ENCODE measurements around the gene DLGAP1. TPM values are rescaled to one million over a fixed set of nuclear protein-coding genes. Genes with fewer than 3 reads are reported as not detected.

Gene DLGAP1
- total and polyA plus RNA-seq, 2 experiments from 2014 or later, result 17.0 to 48.5 TPM

DNA sequence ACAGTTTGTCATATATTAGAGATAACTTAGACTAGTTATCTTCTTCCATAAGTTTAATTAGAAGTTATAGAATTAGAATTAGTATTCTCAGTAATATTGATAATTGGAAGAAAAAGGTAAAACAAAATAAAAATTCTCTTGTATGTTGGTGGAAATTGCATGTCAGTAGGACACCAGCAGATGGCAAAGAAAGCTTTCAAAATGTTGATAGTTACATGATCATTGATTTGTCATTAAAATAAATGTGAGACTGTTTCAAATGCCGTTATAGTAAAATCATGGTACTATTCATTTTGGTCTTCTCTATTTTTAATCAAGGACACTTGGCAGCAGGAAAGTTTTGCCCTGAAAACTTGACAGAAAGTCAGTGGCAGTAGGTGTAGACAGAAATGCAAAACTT is 734.9 kb downstream of the DLGAP1 start:
- Mint-ChIP-seq H3K4me3 (no peak overlapping the region), H3K9me3 (no peaks in the 10 kb centered on the region), H3K27ac (no peak overlapping the region), H3K4me1 (peaks cover 26% of the 10 kb centered on the region), H3K27me3 (ENCODE audit: insufficient read depth, low read depth, poor library complexity) (peaks cover 4% of the 10 kb centered on the region), H3K36me3 (ENCODE audit: low read depth) (no peaks in the 10 kb centered on the region)
- Histone ChIP-seq H4K20me1 (replicated peaks; ENCODE audit: insufficient read depth) (no peaks in the 10 kb centered on the region), H3K4me2 (no peak overlapping the region), H3F3A (replicated peaks; ENCODE audit: low read depth) (no peaks in the 10 kb centered on the region), H3K36me3 (ENCODE audit: insufficient read depth) (no peaks in the 10 kb centered on the region), H3K4me3 (no peak overlapping the region), H3K79me2 (replicated peaks; ENCODE audit: insufficient read depth) (no peaks in the 10 kb centered on the region), H3K27ac (ENCODE audit: low read depth) (no peak overlapping the region), H2AFZ (no peak overlapping the region), H3K27me3 (ENCODE audit: insufficient read depth) (no peaks in the 10 kb centered on the region), H3K9me2 (ENCODE audit: insufficient read depth) (no peaks in the 10 kb centered on the region), H3K4me1 (ENCODE audit: insufficient read depth) (peaks cover 27% of the 10 kb centered on the region)
- DNase-seq (ENCODE audit: low spot score) (no peak), ATAC-seq (no peak)
- TF ChIP-seq JUNB (IDR thresholded peaks at IDR 0.05; ENCODE audit: unreplicated experiment) (no peak), NANOG (IDR thresholded peaks at IDR 0.05; ENCODE audit: borderline replicate concordance) (no peak), EZH2phosphoT487 (IDR thresholded peaks at IDR 0.05; ENCODE audit: unreplicated experiment) (no peak), EZH2 (IDR thresholded peaks at IDR 0.05; ENCODE audit: low read depth, unreplicated experiment) (no peak), STAT1 (IDR thresholded peaks at IDR 0.05; ENCODE audit: unreplicated experiment) (no peak), CREB1 (CRISPR knock-in tag; IDR thresholded peaks at IDR 0.05; ENCODE audit: low read depth) (no peak), POLR2AphosphoS5 (IDR thresholded peaks at IDR 0.05; ENCODE audit: low read depth) (no peak), ZNF331 (CRISPR knock-in tag; IDR thresholded peaks at IDR 0.05; ENCODE audit: low read depth) (no peak), ZNF114 (CRISPR knock-in tag; IDR thresholded peaks at IDR 0.05) (no peak)
- TF ChIP-seq, protein P1, sequence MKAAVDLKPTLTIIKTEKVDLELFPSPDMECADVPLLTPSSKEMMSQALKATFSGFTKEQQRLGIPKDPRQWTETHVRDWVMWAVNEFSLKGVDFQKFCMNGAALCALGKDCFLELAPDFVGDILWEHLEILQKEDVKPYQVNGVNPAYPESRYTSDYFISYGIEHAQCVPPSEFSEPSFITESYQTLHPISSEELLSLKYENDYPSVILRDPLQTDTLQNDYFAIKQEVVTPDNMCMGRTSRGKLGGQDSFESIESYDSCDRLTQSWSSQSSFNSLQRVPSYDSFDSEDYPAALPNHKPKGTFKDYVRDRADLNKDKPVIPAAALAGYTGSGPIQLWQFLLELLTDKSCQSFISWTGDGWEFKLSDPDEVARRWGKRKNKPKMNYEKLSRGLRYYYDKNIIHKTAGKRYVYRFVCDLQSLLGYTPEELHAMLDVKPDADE (IDR thresholded peaks at IDR 0.05), result no peak
- TF ChIP-seq, protein P2, sequence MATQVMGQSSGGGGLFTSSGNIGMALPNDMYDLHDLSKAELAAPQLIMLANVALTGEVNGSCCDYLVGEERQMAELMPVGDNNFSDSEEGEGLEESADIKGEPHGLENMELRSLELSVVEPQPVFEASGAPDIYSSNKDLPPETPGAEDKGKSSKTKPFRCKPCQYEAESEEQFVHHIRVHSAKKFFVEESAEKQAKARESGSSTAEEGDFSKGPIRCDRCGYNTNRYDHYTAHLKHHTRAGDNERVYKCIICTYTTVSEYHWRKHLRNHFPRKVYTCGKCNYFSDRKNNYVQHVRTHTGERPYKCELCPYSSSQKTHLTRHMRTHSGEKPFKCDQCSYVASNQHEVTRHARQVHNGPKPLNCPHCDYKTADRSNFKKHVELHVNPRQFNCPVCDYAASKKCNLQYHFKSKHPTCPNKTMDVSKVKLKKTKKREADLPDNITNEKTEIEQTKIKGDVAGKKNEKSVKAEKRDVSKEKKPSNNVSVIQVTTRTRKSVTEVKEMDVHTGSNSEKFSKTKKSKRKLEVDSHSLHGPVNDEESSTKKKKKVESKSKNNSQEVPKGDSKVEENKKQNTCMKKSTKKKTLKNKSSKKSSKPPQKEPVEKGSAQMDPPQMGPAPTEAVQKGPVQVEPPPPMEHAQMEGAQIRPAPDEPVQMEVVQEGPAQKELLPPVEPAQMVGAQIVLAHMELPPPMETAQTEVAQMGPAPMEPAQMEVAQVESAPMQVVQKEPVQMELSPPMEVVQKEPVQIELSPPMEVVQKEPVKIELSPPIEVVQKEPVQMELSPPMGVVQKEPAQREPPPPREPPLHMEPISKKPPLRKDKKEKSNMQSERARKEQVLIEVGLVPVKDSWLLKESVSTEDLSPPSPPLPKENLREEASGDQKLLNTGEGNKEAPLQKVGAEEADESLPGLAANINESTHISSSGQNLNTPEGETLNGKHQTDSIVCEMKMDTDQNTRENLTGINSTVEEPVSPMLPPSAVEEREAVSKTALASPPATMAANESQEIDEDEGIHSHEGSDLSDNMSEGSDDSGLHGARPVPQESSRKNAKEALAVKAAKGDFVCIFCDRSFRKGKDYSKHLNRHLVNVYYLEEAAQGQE (IDR thresholded peaks at IDR 0.05; ENCODE audit: unreplicated experiment), result no peak
- TF ChIP-seq, protein P3, sequence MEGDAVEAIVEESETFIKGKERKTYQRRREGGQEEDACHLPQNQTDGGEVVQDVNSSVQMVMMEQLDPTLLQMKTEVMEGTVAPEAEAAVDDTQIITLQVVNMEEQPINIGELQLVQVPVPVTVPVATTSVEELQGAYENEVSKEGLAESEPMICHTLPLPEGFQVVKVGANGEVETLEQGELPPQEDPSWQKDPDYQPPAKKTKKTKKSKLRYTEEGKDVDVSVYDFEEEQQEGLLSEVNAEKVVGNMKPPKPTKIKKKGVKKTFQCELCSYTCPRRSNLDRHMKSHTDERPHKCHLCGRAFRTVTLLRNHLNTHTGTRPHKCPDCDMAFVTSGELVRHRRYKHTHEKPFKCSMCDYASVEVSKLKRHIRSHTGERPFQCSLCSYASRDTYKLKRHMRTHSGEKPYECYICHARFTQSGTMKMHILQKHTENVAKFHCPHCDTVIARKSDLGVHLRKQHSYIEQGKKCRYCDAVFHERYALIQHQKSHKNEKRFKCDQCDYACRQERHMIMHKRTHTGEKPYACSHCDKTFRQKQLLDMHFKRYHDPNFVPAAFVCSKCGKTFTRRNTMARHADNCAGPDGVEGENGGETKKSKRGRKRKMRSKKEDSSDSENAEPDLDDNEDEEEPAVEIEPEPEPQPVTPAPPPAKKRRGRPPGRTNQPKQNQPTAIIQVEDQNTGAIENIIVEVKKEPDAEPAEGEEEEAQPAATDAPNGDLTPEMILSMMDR (conservative IDR thresholded peaks at IDR 0.05; ENCODE audit: low read depth in 2 of 2), result no peak
- TF ChIP-seq, protein P4, sequence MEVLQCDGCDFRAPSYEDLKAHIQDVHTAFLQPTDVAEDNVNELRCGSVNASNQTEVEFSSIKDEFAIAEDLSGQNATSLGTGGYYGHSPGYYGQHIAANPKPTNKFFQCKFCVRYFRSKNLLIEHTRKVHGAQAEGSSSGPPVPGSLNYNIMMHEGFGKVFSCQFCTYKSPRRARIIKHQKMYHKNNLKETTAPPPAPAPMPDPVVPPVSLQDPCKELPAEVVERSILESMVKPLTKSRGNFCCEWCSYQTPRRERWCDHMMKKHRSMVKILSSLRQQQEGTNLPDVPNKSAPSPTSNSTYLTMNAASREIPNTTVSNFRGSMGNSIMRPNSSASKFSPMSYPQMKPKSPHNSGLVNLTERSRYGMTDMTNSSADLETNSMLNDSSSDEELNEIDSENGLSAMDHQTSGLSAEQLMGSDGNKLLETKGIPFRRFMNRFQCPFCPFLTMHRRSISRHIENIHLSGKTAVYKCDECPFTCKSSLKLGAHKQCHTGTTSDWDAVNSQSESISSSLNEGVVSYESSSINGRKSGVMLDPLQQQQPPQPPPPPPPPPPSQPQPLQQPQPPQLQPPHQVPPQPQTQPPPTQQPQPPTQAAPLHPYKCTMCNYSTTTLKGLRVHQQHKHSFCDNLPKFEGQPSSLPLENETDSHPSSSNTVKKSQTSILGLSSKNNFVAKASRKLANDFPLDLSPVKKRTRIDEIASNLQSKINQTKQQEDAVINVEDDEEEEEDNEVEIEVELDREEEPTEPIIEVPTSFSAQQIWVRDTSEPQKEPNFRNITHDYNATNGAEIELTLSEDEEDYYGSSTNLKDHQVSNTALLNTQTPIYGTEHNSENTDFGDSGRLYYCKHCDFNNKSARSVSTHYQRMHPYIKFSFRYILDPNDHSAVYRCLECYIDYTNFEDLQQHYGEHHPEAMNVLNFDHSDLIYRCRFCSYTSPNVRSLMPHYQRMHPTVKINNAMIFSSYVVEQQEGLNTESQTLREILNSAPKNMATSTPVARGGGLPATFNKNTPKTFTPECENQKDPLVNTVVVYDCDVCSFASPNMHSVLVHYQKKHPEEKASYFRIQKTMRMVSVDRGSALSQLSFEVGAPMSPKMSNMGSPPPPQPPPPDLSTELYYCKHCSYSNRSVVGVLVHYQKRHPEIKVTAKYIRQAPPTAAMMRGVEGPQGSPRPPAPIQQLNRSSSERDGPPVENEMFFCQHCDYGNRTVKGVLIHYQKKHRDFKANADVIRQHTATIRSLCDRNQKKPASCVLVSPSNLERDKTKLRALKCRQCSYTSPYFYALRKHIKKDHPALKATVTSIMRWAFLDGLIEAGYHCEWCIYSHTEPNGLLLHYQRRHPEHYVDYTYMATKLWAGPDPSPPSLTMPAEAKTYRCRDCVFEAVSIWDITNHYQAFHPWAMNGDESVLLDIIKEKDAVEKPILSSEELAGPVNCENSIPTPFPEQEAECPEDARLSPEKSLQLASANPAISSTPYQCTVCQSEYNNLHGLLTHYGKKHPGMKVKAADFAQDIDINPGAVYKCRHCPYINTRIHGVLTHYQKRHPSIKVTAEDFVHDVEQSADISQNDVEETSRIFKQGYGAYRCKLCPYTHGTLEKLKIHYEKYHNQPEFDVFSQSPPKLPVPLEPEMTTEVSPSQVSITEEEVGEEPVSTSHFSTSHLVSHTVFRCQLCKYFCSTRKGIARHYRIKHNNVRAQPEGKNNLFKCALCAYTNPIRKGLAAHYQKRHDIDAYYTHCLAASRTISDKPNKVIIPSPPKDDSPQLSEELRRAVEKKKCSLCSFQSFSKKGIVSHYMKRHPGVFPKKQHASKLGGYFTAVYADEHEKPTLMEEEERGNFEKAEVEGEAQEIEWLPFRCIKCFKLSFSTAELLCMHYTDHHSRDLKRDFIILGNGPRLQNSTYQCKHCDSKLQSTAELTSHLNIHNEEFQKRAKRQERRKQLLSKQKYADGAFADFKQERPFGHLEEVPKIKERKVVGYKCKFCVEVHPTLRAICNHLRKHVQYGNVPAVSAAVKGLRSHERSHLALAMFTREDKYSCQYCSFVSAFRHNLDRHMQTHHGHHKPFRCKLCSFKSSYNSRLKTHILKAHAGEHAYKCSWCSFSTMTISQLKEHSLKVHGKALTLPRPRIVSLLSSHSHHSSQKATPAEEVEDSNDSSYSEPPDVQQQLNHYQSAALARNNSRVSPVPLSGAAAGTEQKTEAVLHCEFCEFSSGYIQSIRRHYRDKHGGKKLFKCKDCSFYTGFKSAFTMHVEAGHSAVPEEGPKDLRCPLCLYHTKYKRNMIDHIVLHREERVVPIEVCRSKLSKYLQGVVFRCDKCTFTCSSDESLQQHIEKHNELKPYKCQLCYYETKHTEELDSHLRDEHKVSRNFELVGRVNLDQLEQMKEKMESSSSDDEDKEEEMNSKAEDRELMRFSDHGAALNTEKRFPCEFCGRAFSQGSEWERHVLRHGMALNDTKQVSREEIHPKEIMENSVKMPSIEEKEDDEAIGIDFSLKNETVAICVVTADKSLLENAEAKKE (CRISPR knock-in tag; IDR thresholded peaks at IDR 0.05), result no peak

All from GM23338 (cell line).